GM23338 (cell line): Measurements from ENCODE around the gene CCDC60. TPM values are rescaled to one million over a fixed set of nuclear protein-coding genes. Genes with fewer than 3 reads are reported as not detected.

Source experiments
- ATAC-seq: fragments of 200-7000 bp; cut with Tn5 transposase; 3 replicates; pipeline ENCODE4 v1.9.1; 2020
- DNase-seq: peaks from one replicate; pipeline ENCODE4 v3.0.0-alpha.2; 2015; ENCODE audit warnings: low spot score
- H2AFZ ChIP-seq: fragments of 200-600 bp; sonication (generic); 2 replicates; pipeline ENCODE4 v1.8.0; 2016; ENCODE audit warnings: antibody characterized with exemption, mild to moderate bottlenecking, moderate library complexity
- H3F3A ChIP-seq: fragments of 200-600 bp; sonication (generic); replicated peaks from 2 replicates; pipeline ENCODE4 v1.8.0; 2017; ENCODE audit warnings: antibody characterized with exemption, mixed run types, low read depth
- H3K27ac ChIP-seq: fragments of 200-600 bp; sonication (generic); 2 replicates; pipeline ENCODE4 v1.6.1; 2016; ENCODE audit warnings: low read depth
- H3K27me3 ChIP-seq: fragments of 200-600 bp; sonication (generic); 2 replicates; pipeline ENCODE4 v1.8.0; 2016; ENCODE audit warnings: mild to moderate bottlenecking, mixed run types, moderate library complexity; ENCODE audit not compliant: insufficient read depth
- H3K36me3 ChIP-seq: fragments of 200-600 bp; sonication (generic); 2 replicates; pipeline ENCODE4 v1.8.0; 2016; ENCODE audit warnings: mild to moderate bottlenecking; ENCODE audit not compliant: insufficient read depth
- H3K4me1 ChIP-seq: fragments of 200-600 bp; sonication (generic); 2 replicates; pipeline ENCODE4 v1.8.0; 2016; ENCODE audit warnings: mild to moderate bottlenecking, moderate library complexity; ENCODE audit not compliant: insufficient read depth
- H3K4me2 ChIP-seq: fragments of 200-600 bp; sonication (generic); 2 replicates; pipeline ENCODE4 v1.7.1; 2017; ENCODE audit warnings: mixed run types
- H3K4me3 ChIP-seq: fragments of 200-600 bp; sonication (generic); 2 replicates; pipeline ENCODE4 v1.6.1; 2016; ENCODE audit warnings: mixed run types
- H3K79me2 ChIP-seq: fragments of 200-600 bp; sonication (generic); replicated peaks from 2 replicates; pipeline ENCODE4 v1.8.0; 2017; ENCODE audit warnings: mild to moderate bottlenecking; ENCODE audit not compliant: insufficient read depth
- H3K9me2 ChIP-seq: fragments of 200-600 bp; sonication (generic); 2 replicates; pipeline ENCODE4 v1.8.0; 2017; ENCODE audit not compliant: insufficient read depth
- H4K20me1 ChIP-seq: fragments of 200-600 bp; sonication (generic); replicated peaks from 2 replicates; pipeline ENCODE4 v1.8.0; 2017; ENCODE audit warnings: mild to moderate bottlenecking; ENCODE audit not compliant: insufficient read depth
- H3K27ac Mint-ChIP-seq: 2 replicates; pipeline ENCODE4 v1.8.0; 2020; ENCODE audit warnings: inconsistent platforms, mild to moderate bottlenecking, moderate library complexity, mixed read lengths
- H3K27me3 Mint-ChIP-seq: 3 replicates; pipeline ENCODE4 v1.8.0; 2022; ENCODE audit warnings: low read depth, mild to moderate bottlenecking, moderate library complexity, mixed read lengths, inconsistent platforms; ENCODE audit not compliant: insufficient read depth, poor library complexity
- H3K36me3 Mint-ChIP-seq: 3 replicates; pipeline ENCODE4 v1.8.0; 2021; ENCODE audit warnings: low read depth, mild to moderate bottlenecking, inconsistent platforms, moderate library complexity, mixed read lengths
- H3K4me1 Mint-ChIP-seq: 3 replicates; pipeline ENCODE4 v1.8.0; 2020; ENCODE audit warnings: mild to moderate bottlenecking, inconsistent platforms, mixed read lengths
- H3K4me3 Mint-ChIP-seq: 3 replicates; pipeline ENCODE4 v1.8.0; 2021; ENCODE audit warnings: moderate library complexity, mild to moderate bottlenecking, inconsistent platforms, mixed read lengths
- H3K9me3 Mint-ChIP-seq: 3 replicates; pipeline ENCODE4 v1.8.0; 2020; ENCODE audit warnings: moderate library complexity, mild to moderate bottlenecking, inconsistent platforms, mixed read lengths
- CREB1 ChIP-seq: fragments of 250-450 bp; sonication (Bioruptor Pico); IDR thresholded peaks from 2 replicates; pipeline ENCODE4 v1.5.0; 2020; ENCODE audit warnings: low read depth, mild to moderate bottlenecking, moderate library complexity
- ETS1 ChIP-seq: IDR thresholded peaks from 2 replicates; pipeline ENCODE4 v1.6.1; 2016; ENCODE audit warnings: antibody characterized with exemption
- EZH2 ChIP-seq: fragments of 200-600 bp; sonication (generic); IDR thresholded peaks from one replicate; pipeline ENCODE4 v1.8.0; 2017; ENCODE audit warnings: antibody characterized with exemption, mild to moderate bottlenecking, low read depth; ENCODE audit not compliant: unreplicated experiment
- EZH2phosphoT487 ChIP-seq: fragments of 200-600 bp; sonication (generic); IDR thresholded peaks from one replicate; pipeline ENCODE4 v1.8.1; 2018; ENCODE audit warnings: antibody characterized with exemption; ENCODE audit not compliant: unreplicated experiment
- JUNB ChIP-seq: IDR thresholded peaks from one replicate; pipeline ENCODE4 v1.6.1; 2016; ENCODE audit warnings: antibody characterized with exemption; ENCODE audit not compliant: unreplicated experiment
- NANOG ChIP-seq: IDR thresholded peaks from 2 replicates; pipeline ENCODE4 v1.6.1; 2016; ENCODE audit warnings: antibody characterized with exemption, borderline replicate concordance
- POLR2AphosphoS5 ChIP-seq: IDR thresholded peaks from 2 replicates; pipeline ENCODE4 v1.6.1; 2016; ENCODE audit warnings: antibody characterized with exemption, low read depth
- REST ChIP-seq: IDR thresholded peaks from one replicate; pipeline ENCODE4 v1.6.1; 2018; ENCODE audit warnings: antibody characterized with exemption; ENCODE audit not compliant: unreplicated experiment
- ZNF114 ChIP-seq: fragments of 250-450 bp; sonication (Bioruptor Pico); IDR thresholded peaks from 2 replicates; pipeline ENCODE4 v1.5.0; 2020; ENCODE audit warnings: mild to moderate bottlenecking, moderate library complexity
- ZNF331 ChIP-seq: fragments of 250-450 bp; sonication (Bioruptor Pico); IDR thresholded peaks from 2 replicates; pipeline ENCODE4 v1.5.0; 2020; ENCODE audit warnings: low read depth, mild to moderate bottlenecking, moderate library complexity
- ZNF462 ChIP-seq: fragments of 250-450 bp; sonication (Bioruptor Pico); IDR thresholded peaks from 2 replicates; pipeline ENCODE4 v1.5.0; 2020; ENCODE audit warnings: mild to moderate bottlenecking, moderate library complexity
- polyA plus RNA-seq: library from polyadenylated mRNA; unstranded; fragments of >200 nt; fragmentation: Nextera tagmentation; extraction: Ambion mirVana; gene quantifications from 2 replicates; pipeline ENCODE4 v1.2.1, GENCODE V29; 2016
- total RNA-seq: library from RNA; depleted of rRNA; stranded (reverse); fragments of >200 nt; shearing (Covaris generic); gene quantifications from 2 replicates; pipeline ENCODE4 v1.2.3, GENCODE V29; 2014

Gene CCDC60
- total and polyA plus RNA-seq, 2 experiments from 2014 or later: 0.53 TPM; not detected in 1

- no peak for TF ChIP-seq REST
- TF ChIP-seq EZH2: no peak
These were observed 111.9 kb downstream of the CCDC60 start (continued) for GRCh38 chr12:119446459-119446858.

GRCh38 chr12:119447126-119447525, 112.6 kb downstream of the CCDC60 start:
- ATAC-seq: peak; percentile 44; the same call in 2 of the 3 replicates
- Histone ChIP-seq H3K79me2 (no peaks in the 10 kb centered on the region), H3K4me3 (no peak overlapping the region), H2AFZ (peak overlapping the region; percentile 82; the same call in 1 of the 2 replicates), H3K27ac (no peak overlapping the region), H3K9me2 (no peaks in the 10 kb centered on the region), H3K4me2 (no peak overlapping the region), H3K4me1 (peaks cover 19% of the 10 kb centered on the region), H3F3A (no peaks in the 10 kb centered on the region), H3K36me3 (no peaks in the 10 kb centered on the region), H3K27me3 (no peaks in the 10 kb centered on the region), H4K20me1 (no peaks in the 10 kb centered on the region)
- Mint-ChIP-seq H3K27me3 (peaks cover 3% of the 10 kb centered on the region), H3K4me3 (no peak overlapping the region), H3K27ac (no peak overlapping the region), H3K36me3 (peaks cover 2% of the 10 kb centered on the region; the same call in 2 of the 3 replicates), H3K9me3 (peaks cover 5% of the 10 kb centered on the region; the same call in 2 of the 3 replicates), H3K4me1 (peaks cover 10% of the 10 kb centered on the region; the same call in 2 of the 3 replicates)
- DNase-seq: peak; percentile 52
- no peak for TF ChIP-seq CREB1 (CRISPR knock-in tag)
- TF ChIP-seq NANOG: no peak
- no peak for TF ChIP-seq EZH2phosphoT487
- TF ChIP-seq POLR2AphosphoS5: no peak
- TF ChIP-seq ETS1: no peak
- TF ChIP-seq JUNB: no peak
- no peak for TF ChIP-seq REST
- no peak for TF ChIP-seq EZH2
- no peak for TF ChIP-seq ZNF462 (CRISPR knock-in tag)
- no peak for TF ChIP-seq ZNF114 (CRISPR knock-in tag)
- no peak for TF ChIP-seq ZNF331
